COLO829 (cell line): ENCODE data around the gene CLDN5.

Experiments used
- DNase-seq: peaks from one replicate; pipeline ENCODE4 v3.0.0; 2012; ENCODE audit warnings: low spot score

The CLDN5 gene

GRCh38 chr22:19524170-19525115, at the start of gene CLDN5:
Gene CLDN5, minus strand, starts transcription at chr22:19524410. Its CDS starts 155 bp downstream, at chr22:19524255.
- no peak for DNase-seq

GRCh38 chr22:19571995-19572394, 47.8 kb upstream of the CLDN5 start:
- no peak for DNase-seq

- DNase-seq, result peak; percentile 97
These were observed 47.1 kb upstream of the CLDN5 start for GRCh38 chr22:19571207-19571795.

- DNase-seq, result no peak
These were observed 45.8 kb upstream of the CLDN5 start for GRCh38 chr22:19569976-19570375.

- no peak for DNase-seq
These were observed 45.0 kb upstream of the CLDN5 start for GRCh38 chr22:19569276-19569640.

GRCh38 chr22:19568337-19569275, 44.4 kb upstream of the CLDN5 start:
- no peak for DNase-seq

GRCh38 chr22:19567157-19568009, 43.2 kb upstream of the CLDN5 start:
- no peak for DNase-seq

- DNase-seq, result no peak
These were observed 42.3 kb upstream of the CLDN5 start for GRCh38 chr22:19566279-19567156.

GRCh38 chr22:19565382-19566278, 41.4 kb upstream of the CLDN5 start:
- DNase-seq, result no peak

GRCh38 chr22:19559956-19560355, 35.7 kb upstream of the CLDN5 start:
- DNase-seq, result no peak

- no peak for DNase-seq
These were observed 35.2 kb upstream of the CLDN5 start for GRCh38 chr22:19559324-19559811.

- no peak for DNase-seq
These were observed 32.8 kb upstream of the CLDN5 start for GRCh38 chr22:19556963-19557545.

GRCh38 chr22:19555651-19556050, 31.4 kb upstream of the CLDN5 start:
- DNase-seq, result no peak

- DNase-seq, result no peak
These were observed 30.7 kb upstream of the CLDN5 start for GRCh38 chr22:19554834-19555404.

- DNase-seq, result no peak
These were observed 29.0 kb upstream of the CLDN5 start for GRCh38 chr22:19553201-19553600.

GRCh38 chr22:19550382-19550781, 26.2 kb upstream of the CLDN5 start:
- no peak for DNase-seq

- DNase-seq, result no peak
These were observed 25.2 kb upstream of the CLDN5 start for GRCh38 chr22:19549428-19549827.

- DNase-seq, result no peak
These were observed 24.8 kb upstream of the CLDN5 start for GRCh38 chr22:19548964-19549363.
